ENCODE measurements around the gene MPZL2.
A peak's percentile ranks its signal among the peaks of the same experiment; 100 is the strongest.

The MPZL2 gene

GRCh38 chr11:118223570-118223969 is 40.5 kb downstream of the MPZL2 start:
- DNase-seq (ENCODE audit: low read depth in 1 of 2, low spot score in 1 of 2), result no peak

DNA sequence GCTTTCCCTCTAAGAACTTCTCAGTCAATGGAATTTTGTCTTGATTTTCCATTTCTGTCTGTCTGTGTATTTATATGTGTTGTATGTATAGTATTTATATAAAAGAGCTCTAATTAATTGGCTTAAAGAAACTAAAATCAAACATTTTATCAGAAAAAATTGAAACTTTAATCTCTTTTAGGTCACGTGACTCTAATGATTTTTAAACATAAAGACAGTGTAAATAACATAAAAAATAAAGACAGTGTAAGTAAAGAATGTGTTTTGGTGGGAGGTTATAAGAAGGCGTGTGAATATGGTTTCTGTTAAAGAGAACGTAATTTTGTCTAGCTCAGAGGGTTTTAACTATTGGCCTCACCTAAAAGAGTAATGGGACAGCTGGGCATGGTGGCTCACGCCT is 41.7 kb downstream of the MPZL2 start:
- DNase-seq (ENCODE audit: low read depth in 1 of 2, low spot score in 1 of 2), result no peak

DNA sequence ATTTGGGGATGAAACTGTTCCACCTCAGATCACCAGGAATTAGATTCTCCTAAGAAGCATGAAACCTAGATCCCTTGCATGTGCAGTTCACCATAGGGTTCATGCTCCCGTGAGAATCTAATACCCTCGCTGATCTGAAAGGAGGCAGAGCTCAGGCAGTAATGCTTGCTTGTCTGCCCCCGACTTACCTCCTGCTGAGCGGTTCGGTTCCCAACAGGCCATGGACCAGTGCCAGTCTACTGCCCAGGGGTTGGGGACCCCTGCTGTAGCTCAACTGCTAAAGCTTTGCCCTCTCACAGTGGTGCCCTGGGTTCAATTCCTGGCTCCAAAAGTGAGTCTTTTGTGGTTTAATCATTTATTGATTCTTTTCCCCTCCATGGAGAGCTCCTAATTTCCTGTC is 42.7 kb downstream of the MPZL2 start:
- DNase-seq (ENCODE audit: low read depth in 1 of 2, low spot score in 1 of 2), result no peak

DNA sequence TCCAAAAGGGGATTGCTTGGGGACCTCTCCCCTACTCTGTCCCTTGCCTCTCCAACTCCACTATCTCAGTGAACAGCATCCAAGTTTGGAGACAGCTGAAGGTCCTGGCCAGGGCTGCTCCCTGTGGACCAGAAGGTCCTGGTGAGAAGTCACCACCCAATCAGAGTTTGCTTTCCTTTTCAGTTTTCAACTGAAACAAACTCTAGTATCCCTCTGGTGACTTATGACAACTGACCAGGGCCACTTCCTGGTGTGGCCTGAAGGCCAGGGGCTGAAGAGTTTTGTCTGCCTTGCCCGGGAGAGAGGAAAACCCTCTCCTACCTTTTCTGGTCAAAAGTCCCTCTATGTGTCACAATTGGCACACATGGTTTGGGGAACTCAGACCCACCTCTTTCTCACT is 44.4 kb downstream of the MPZL2 start:
- no peak for DNase-seq (ENCODE audit: low read depth in 1 of 2, low spot score in 1 of 2)

DNA sequence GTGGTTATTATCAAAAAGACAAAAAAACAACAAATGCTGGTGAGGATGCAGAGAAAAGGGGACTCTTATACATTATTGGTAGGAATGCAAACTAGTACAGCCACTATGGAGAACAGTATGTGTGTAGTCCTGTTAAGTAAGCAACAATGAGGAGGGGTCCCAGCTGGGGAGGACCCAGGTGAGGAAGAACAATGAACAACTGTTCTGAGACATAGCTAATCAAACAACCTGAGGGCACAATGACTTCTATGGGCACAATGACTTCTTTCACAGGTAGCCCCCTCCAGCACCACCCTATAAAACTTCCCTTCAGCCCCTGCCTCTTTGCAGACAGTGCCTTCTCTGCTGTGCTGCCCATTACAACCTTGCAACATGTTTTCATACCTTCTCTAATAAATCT is 44.9 kb downstream of the MPZL2 start:
- no peak for DNase-seq (ENCODE audit: low read depth in 1 of 2, low spot score in 1 of 2)

DNA sequence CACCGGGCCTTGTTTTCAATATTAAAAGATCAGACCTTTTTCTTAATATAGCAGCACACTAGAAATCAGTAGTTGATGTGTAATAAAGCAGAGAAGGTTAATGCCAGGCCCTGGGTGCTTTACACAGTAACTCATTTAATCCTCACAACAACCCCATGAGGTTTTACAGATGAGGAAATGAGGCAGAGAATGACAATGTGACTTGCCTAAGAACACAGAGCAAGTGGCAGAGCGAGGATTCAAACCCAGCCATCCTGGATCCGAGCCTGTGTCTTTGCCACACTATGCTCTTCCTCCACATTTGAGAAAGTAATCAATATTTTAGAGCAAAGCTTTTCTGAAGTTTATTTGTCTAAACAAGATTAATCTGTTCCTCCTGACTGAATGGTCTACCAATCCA is 46.5 kb downstream of the MPZL2 start:
- DNase-seq (ENCODE audit: low read depth in 1 of 2, low spot score in 1 of 2), result peak in 1 of 2 donors; percentile 43

- peak; percentile 46 to 61 for DNase-seq (ENCODE audit: low read depth in 1 of 2, low spot score in 1 of 2)
These were observed 47.2 kb downstream of the MPZL2 start for GRCh38 chr11:118216621-118217481.

- no peak for DNase-seq (ENCODE audit: low read depth in 1 of 2, low spot score in 1 of 2)
These were observed 48.3 kb downstream of the MPZL2 start for GRCh38 chr11:118215765-118216164.

GRCh38 chr11:118215262-118215661 is 48.8 kb downstream of the MPZL2 start:
- DNase-seq (ENCODE audit: low read depth in 1 of 2, low spot score in 1 of 2), result no peak

GRCh38 chr11:118214210-118214914 is 49.7 kb downstream of the MPZL2 start:
- no peak for DNase-seq (ENCODE audit: low read depth in 1 of 2, low spot score in 1 of 2)

GRCh38 chr11:118213781-118214180 is 50.3 kb downstream of the MPZL2 start:
- no peak for DNase-seq (ENCODE audit: low read depth in 1 of 2, low spot score in 1 of 2)

DNA sequence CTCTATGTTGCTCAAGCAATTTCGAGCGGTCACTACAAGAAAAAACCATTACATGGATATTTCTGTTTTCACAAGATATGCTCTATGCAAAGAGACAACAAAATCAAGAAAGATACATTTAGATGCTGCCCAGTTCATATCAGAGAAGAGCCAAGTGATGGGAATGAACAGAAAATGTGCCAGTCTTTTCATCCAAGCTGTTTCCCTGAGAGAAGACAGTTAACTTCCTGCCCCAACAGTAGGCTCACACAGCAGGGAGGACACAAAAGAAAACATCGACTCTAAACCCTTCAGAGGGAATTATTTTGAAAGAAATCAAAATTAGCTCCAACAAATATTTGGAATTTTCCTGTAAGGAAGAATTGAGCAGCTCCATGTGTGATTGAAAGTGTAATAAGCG is 50.9 kb downstream of the MPZL2 start:
- DNase-seq (ENCODE audit: low read depth in 1 of 2, low spot score in 1 of 2), result no peak

GRCh38 chr11:118212781-118213191 is 51.3 kb downstream of the MPZL2 start:
- no peak for DNase-seq (ENCODE audit: low read depth in 1 of 2, low spot score in 1 of 2)

- DNase-seq (ENCODE audit: low read depth in 1 of 2, low spot score in 1 of 2), result no peak
These were observed 51.9 kb downstream of the MPZL2 start for GRCh38 chr11:118212131-118212725.

DNA sequence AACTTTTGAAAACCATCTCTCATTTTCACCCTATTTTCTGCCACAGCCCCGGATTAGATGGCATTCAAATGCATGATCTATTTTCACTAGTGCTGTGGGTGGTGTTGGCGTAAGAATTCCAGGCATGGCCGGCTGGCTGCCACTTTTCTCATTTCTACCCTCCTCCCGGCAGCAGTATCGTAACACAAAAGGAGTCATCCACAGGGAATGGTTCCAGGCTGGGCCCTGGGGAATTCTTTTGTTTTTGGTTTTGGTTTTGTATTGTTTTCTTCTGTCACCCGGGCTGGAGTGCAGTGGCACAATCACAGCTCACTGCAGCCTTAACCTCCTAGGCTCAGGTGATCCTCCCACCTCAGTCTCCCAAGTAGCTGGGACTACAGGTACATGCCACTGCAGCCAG is 53.1 kb downstream of the MPZL2 start:
- DNase-seq (ENCODE audit: low read depth in 1 of 2, low spot score in 1 of 2), result no peak

DNA sequence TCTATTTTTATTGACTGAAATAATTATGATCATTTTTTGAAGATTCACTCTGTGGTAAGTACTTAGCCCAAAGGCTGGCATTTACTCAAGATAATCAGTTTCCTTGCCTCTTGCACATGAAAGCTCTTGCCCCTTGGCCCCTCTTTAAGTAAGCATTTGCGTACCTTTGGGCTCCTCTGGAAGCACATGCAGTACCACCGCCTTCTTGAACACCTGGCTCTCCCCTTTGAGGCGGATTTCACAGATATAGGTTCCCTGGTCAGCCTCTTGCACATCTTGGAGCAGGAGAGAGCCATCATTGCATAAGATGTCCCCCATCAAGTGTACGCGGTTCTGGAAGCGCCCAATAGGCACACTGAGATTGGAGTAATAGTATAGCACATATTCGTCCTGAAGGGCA is 53.8 kb downstream of the MPZL2 start:
- DNase-seq (ENCODE audit: low read depth in 1 of 2, low spot score in 1 of 2), result no peak

- no peak for DNase-seq (ENCODE audit: low read depth in 1 of 2, low spot score in 1 of 2)
These were observed 55.1 kb downstream of the MPZL2 start for GRCh38 chr11:118209033-118209432.

DNA sequence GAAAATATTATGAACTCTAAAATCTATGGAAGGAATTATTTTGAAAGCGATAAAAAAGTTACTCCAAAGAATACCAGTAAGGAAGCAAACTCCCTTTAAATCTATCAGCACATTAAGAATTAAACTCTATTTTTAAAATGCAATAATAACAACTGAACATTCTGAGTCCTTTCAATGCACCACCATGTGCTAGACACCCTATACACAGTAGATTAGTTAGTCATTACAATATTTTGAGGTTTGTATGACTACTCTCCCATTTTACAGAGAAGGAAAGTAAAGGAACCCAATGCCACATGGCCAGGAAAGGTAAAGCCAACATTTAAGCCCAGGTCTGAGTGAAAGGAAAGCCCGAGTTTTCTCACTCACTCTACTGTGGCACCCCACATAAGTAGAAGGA is 57.0 kb downstream of the MPZL2 start:
- no peak for DNase-seq (ENCODE audit: low read depth in 1 of 2, low spot score in 1 of 2)

GRCh38 chr11:118206391-118207031 is 57.6 kb downstream of the MPZL2 start:
- DNase-seq (ENCODE audit: low read depth in 1 of 2, low spot score in 1 of 2), result no peak

DNA sequence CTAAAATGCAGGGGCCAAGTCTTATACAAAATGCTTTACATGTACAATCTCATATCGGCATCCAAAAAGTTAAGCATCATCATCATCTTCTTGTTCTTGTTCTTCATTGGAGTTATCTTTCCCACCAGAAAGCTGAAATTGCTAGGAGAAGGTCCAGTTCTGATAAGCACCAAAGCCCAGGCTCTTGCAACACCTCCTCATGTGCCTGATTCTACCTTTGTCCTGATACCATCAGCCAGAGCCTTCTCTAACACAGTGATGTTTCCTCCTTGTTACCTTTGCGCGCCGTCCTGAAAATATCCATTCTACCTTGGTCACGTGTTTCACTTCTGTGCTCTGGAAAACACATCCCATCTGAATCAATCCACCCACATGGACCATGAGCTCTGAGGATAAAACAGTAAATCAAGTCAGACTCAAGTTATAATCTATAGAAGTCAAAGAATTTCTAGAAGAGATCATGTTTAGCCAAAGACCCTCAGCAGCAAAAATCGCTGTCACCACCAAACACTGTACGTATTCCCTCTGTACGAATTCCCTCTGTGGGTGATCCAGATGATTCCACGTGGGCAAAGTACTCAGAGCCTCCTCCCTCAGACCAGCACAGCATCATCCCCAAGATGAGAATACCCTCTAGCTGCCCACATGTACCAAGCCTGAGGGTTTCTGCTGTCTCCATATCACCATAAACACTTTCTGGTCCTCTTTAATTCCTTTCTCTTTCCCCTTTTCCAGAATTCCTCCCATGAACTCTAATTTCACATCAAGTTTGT is 58.3 kb downstream of the MPZL2 start:
- no peak for DNase-seq (ENCODE audit: low read depth in 1 of 2, low spot score in 1 of 2)
